ENCODE results near the gene MEGF11. TPM values are rescaled to one million over a fixed set of nuclear protein-coding genes. Genes with fewer than 3 reads are reported as not detected.

MEGF11 gene
- total RNA-seq, 3 donors from 2014 or later (not counting 1 experiment from before 2014, with no cell fraction given): not detected

DNA sequence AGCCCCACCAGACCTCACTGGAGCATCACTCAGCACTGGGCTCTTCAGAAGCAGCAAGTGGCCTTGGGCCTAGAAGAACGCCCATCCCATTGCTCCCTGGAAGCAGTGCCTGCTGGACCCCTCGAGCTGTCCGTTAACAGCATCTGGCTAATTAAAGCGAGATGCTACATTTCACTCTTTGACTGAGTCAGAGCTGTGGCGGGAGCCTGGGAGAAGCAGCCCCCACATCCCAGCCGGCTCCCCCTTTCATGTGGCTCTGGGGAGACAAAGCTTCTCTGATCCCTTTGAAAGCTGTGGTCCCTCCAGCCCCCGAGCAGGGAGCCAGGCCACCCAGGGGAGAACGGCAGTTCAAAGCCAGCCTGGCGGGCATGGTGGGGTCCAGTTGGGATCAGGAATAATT is 103.7 kb downstream of the MEGF11 start:
- H3K4me1 Mint-ChIP-seq: no peaks in the 10 kb centered on the region
- Histone ChIP-seq H3K27ac (ENCODE audit: low read length) (no peak overlapping the region), H3K27me3 (ENCODE audit: control insufficient read depth, insufficient read depth, low read length) (no peaks in the 10 kb centered on the region), H3K4me3 (ENCODE audit: low read length) (no peak overlapping the region), H3K9me3 (ENCODE audit: control insufficient read depth, insufficient read depth, low read length) (no peaks in the 10 kb centered on the region), H3K36me3 (ENCODE audit: control insufficient read depth, insufficient read depth, low read length) (no peaks in the 10 kb centered on the region), H3K4me1 (ENCODE audit: control insufficient read depth, insufficient read depth, low read length) (no peaks in the 10 kb centered on the region)
- TF ChIP-seq, protein P1, sequence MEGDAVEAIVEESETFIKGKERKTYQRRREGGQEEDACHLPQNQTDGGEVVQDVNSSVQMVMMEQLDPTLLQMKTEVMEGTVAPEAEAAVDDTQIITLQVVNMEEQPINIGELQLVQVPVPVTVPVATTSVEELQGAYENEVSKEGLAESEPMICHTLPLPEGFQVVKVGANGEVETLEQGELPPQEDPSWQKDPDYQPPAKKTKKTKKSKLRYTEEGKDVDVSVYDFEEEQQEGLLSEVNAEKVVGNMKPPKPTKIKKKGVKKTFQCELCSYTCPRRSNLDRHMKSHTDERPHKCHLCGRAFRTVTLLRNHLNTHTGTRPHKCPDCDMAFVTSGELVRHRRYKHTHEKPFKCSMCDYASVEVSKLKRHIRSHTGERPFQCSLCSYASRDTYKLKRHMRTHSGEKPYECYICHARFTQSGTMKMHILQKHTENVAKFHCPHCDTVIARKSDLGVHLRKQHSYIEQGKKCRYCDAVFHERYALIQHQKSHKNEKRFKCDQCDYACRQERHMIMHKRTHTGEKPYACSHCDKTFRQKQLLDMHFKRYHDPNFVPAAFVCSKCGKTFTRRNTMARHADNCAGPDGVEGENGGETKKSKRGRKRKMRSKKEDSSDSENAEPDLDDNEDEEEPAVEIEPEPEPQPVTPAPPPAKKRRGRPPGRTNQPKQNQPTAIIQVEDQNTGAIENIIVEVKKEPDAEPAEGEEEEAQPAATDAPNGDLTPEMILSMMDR (IDR thresholded peaks at IDR 0.05): no peak
- H3K27me3 Mint-ChIP-seq (ENCODE audit: low read depth in 2 of 2): peaks cover 10 to 23% of the 10 kb centered on the region in 2 donors
- H3K27ac Mint-ChIP-seq: no peak overlapping the region
- ATAC-seq: no peak
- H3K4me3 Mint-ChIP-seq: no peak overlapping the region
- no peaks in the 10 kb centered on the region for H3K36me3 Mint-ChIP-seq
- H3K9me3 Mint-ChIP-seq: no peaks in the 10 kb centered on the region
- no peak for DNase-seq
- intact Hi-C loops (cut with micrococcal nuclease): loop anchor here (2.0 kb wide), 1 partner anchor 57 kb away; no protein-coding TSS in a partner anchor
- WGBS (ENCODE audit: insufficient coverage): 83% methylated on average over 9 of the region's 9 CpGs

DNA sequence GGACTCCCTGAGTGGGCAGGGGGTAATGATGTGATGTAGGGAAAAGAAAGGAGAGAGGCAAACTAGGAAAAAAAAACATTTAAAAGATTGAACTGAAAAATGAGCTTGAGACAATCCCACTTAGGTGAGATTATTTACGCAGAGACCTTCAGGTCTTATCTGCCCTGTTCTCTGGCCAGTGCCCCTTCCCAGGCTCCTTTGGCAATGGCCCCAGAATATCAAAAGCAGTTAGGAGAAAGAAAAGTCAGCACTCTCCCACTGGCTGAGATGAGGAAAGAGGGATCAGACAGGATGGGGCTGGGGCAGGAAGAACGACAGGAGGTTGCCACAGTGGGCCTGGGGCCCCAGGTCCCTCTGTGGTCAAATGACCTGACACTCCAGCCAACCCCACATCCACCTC is 105.4 kb downstream of the MEGF11 start:
- H3K27me3 Mint-ChIP-seq (ENCODE audit: low read depth in 2 of 2): peaks cover 10 to 23% of the 10 kb centered on the region in 2 donors

DNA sequence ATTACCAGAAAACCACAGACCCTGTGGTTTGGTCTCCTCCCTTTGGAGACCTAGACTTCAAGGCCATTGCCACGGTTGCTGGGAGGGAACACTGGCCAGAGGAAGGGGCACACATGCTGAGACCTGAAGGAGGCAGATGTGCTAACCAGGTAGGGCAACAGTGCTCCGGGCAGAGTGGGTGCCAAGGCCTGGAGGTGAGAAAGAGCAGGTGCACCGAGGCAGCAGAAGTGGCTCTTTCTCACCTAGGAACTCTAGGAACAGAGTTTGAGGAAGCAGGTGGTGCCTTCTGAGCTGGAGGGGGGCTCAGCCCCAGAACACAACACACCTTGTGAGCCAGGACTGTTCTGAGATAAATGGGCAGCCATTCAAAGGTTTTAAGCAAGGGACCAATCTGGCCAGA is 106.1 kb downstream of the MEGF11 start:
- no peaks in the 10 kb centered on the region for H3K36me3 ChIP-seq (ENCODE audit: control insufficient read depth, insufficient read depth, low read length)
- no peak for DNase-seq
- H3K27ac ChIP-seq (ENCODE audit: low read length): no peak overlapping the region
- Mint-ChIP-seq H3K27me3 (ENCODE audit: low read depth in 2 of 2) (peaks cover 7 to 23% of the 10 kb centered on the region in 2 donors), H3K27ac (no peak overlapping the region), H3K4me3 (no peak overlapping the region), H3K4me1 (no peaks in the 10 kb centered on the region), H3K36me3 (no peaks in the 10 kb centered on the region), H3K9me3 (no peaks in the 10 kb centered on the region)
- H3K9me3 ChIP-seq (ENCODE audit: control insufficient read depth, insufficient read depth, low read length): no peaks in the 10 kb centered on the region
- 50% methylated on average over 3 of the region's 3 CpGs for whole genome bisulfite sequencing (ENCODE audit: insufficient coverage)
- no peaks in the 10 kb centered on the region for H3K27me3 ChIP-seq (ENCODE audit: control insufficient read depth, insufficient read depth, low read length)
- H3K4me3 ChIP-seq (ENCODE audit: low read length): no peak overlapping the region
- TF ChIP-seq, protein P1 (IDR thresholded peaks at IDR 0.05): no peak
- intact Hi-C loops (cut with micrococcal nuclease): no loop called here
- H3K4me1 ChIP-seq (ENCODE audit: control insufficient read depth, insufficient read depth, low read length): no peaks in the 10 kb centered on the region
- no peak for ATAC-seq

More for the DNA sequence above, 105.4 kb downstream of the MEGF11 start:
- Histone ChIP-seq H3K4me1 (ENCODE audit: control insufficient read depth, insufficient read depth, low read length) (no peaks in the 10 kb centered on the region), H3K9me3 (ENCODE audit: control insufficient read depth, insufficient read depth, low read length) (no peaks in the 10 kb centered on the region), H3K27me3 (ENCODE audit: control insufficient read depth, insufficient read depth, low read length) (no peaks in the 10 kb centered on the region), H3K27ac (ENCODE audit: low read length) (no peak overlapping the region), H3K4me3 (ENCODE audit: low read length) (no peak overlapping the region), H3K36me3 (ENCODE audit: control insufficient read depth, insufficient read depth, low read length) (no peaks in the 10 kb centered on the region)
- H3K4me3 Mint-ChIP-seq: no peak overlapping the region
- no peaks in the 10 kb centered on the region for H3K36me3 Mint-ChIP-seq
- TF ChIP-seq, protein P1 (IDR thresholded peaks at IDR 0.05): no peak
- intact Hi-C loops (cut with micrococcal nuclease): loop anchor here (2.0 kb wide), 1 partner anchor 59 kb away; no protein-coding TSS in a partner anchor
- whole genome bisulfite sequencing (ENCODE audit: insufficient coverage): 88% methylated on average over 1 of the region's 2 CpGs
- H3K4me1 Mint-ChIP-seq: no peaks in the 10 kb centered on the region
- H3K27ac Mint-ChIP-seq: no peak overlapping the region
- no peaks in the 10 kb centered on the region for H3K9me3 Mint-ChIP-seq
- DNase-seq: no peak
- no peak for ATAC-seq

DNA sequence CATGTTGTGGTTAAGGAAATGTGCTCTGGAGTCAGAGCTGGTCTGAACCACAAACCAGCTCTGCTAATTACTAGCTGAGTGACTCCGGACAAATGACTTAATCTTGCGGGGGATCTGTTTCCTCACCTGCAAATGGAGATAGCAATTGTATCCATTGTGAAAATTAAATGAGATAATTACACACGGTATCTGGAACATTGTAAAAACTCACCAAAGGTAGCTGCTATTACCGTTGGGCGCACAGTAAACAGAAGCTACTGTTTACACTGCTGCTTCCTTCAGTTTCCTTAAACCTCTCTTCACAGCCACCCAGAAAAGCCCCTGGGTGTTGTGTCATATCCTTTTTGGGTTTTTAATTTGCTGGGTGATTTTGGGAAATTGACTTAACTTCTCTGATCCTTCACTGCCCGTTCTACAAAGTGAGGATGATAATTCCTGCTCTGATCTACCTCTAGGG is 107.8 kb downstream of the MEGF11 start:
- no peaks in the 10 kb centered on the region for H3K9me3 ChIP-seq (ENCODE audit: control insufficient read depth, insufficient read depth, low read length)

More for the DNA sequence above, 107.8 kb downstream of the MEGF11 start:
- no peaks in the 10 kb centered on the region for H3K9me3 Mint-ChIP-seq
- no peaks in the 10 kb centered on the region for H3K27me3 ChIP-seq (ENCODE audit: control insufficient read depth, insufficient read depth, low read length)
- intact Hi-C loops (cut with micrococcal nuclease): no loop called here
- no peaks in the 10 kb centered on the region for H3K36me3 ChIP-seq (ENCODE audit: control insufficient read depth, insufficient read depth, low read length)
- H3K27me3 Mint-ChIP-seq (ENCODE audit: low read depth in 2 of 2): peaks cover 7 to 23% of the 10 kb centered on the region in 2 donors
- no peaks in the 10 kb centered on the region for H3K4me1 ChIP-seq (ENCODE audit: control insufficient read depth, insufficient read depth, low read length)
- ATAC-seq: no peak
- no peak overlapping the region for H3K27ac ChIP-seq (ENCODE audit: low read length)
- H3K4me1 Mint-ChIP-seq: no peaks in the 10 kb centered on the region
- 21% methylated on average over 6 of the region's 6 CpGs for WGBS (ENCODE audit: insufficient coverage)
- no peak for DNase-seq
- no peak overlapping the region for H3K27ac Mint-ChIP-seq
- no peaks in the 10 kb centered on the region for H3K36me3 Mint-ChIP-seq
- H3K4me3 ChIP-seq (ENCODE audit: low read length): no peak overlapping the region
- TF ChIP-seq, protein P1 (IDR thresholded peaks at IDR 0.05): no peak
- H3K4me3 Mint-ChIP-seq: no peak overlapping the region
